ENCODE data around the gene KRT23. TPM values are rescaled to one million over a fixed set of nuclear protein-coding genes. Genes with fewer than 3 reads are reported as not detected.

The KRT23 gene
- total and polyA plus RNA-seq, 2 of the 13 experiments (the other 11 are each of a cell fraction or from before 2014, with no cell fraction given) = 24.7 to 51.1 TPM

GRCh38 chr17:40937384-40937819 is at the start of gene KRT23 (continued):
- TF ChIP-seq ZFP91 (CRISPR knock-in tag; IDR thresholded peaks at IDR 0.05; ENCODE audit: borderline replicate concordance) (peak; percentile 58; the same call in 1 of the 2 replicates), ZNF296 (CRISPR knock-in tag; conservative IDR thresholded peaks at IDR 0.05) (no peak), CBX1 (IDR thresholded peaks at IDR 0.05; ENCODE audit: low read depth) (no peak), RORA (CRISPR knock-in tag; IDR thresholded peaks at IDR 0.05) (no peak), ZNF263 (CRISPR knock-in tag; IDR thresholded peaks at IDR 0.05) (no peak), ZNF558 (CRISPR knock-in tag; IDR thresholded peaks at IDR 0.05; ENCODE audit: borderline replicate concordance) (no peak), SP5 (CRISPR knock-in tag; IDR thresholded peaks at IDR 0.05; ENCODE audit: borderline replicate concordance, low read depth) (no peak), ZFX (CRISPR knock-in tag; IDR thresholded peaks at IDR 0.05; ENCODE audit: low read depth) (0 out of 2 replicates have a peak, but pooled peaks have one; percentile 8), ZNF768 (CRISPR knock-in tag; IDR thresholded peaks at IDR 0.05) (0 out of 2 replicates have a peak, but pooled peaks have one; percentile 25), ZNF687 (CRISPR knock-in tag; IDR thresholded peaks at IDR 0.05) (peak; percentile 20; the same call in 1 of the 2 replicates), SSRP1 (CRISPR knock-in tag; IDR thresholded peaks at IDR 0.05) (no peak), MAFG (CRISPR knock-in tag; IDR thresholded peaks at IDR 0.05) (no peak), ESRRA (CRISPR knock-in tag; IDR thresholded peaks at IDR 0.05; ENCODE audit: low read depth) (no peak), STAT5B (CRISPR knock-in tag; IDR thresholded peaks at IDR 0.05) (no peak), FOXM1 (CRISPR knock-in tag; IDR thresholded peaks at IDR 0.05) (no peak), ZBTB49 (CRISPR knock-in tag; IDR thresholded peaks at IDR 0.05; ENCODE audit: borderline replicate concordance) (no peak), CC2D1A (CRISPR knock-in tag; IDR thresholded peaks at IDR 0.05) (no peak)
- TF ChIP-seq, protein P1, sequence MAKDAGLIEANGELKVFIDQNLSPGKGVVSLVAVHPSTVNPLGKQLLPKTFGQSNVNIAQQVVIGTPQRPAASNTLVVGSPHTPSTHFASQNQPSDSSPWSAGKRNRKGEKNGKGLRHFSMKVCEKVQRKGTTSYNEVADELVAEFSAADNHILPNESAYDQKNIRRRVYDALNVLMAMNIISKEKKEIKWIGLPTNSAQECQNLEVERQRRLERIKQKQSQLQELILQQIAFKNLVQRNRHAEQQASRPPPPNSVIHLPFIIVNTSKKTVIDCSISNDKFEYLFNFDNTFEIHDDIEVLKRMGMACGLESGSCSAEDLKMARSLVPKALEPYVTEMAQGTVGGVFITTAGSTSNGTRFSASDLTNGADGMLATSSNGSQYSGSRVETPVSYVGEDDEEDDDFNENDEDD (CRISPR knock-in tag; IDR thresholded peaks at IDR 0.05; ENCODE audit: borderline replicate concordance) = no peak
